Measurements from ENCODE around the gene NPS.

Gene NPS

DNA sequence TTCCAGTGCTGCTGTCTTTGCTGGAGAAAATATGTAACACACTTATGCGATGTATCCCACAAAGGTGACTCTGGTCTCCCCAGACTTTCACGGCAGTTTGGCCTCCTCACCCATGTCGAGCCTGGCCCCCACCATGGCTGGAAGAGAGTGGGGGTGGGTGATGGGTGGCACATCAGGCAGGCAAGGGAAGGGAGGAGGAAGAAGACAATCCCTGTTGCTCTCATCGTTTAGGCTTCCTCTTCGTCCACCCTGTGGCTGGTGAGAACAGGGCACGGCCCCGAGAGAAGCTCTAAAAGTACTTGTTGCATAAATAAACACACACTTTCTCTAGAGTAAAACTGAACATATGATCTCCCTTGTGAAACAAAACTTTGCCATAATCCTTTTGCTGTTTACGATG lies 11.2 kb upstream of the NPS start (continued):
- no peak for TF ChIP-seq ZNF2 (tag by site-specific recombination; IDR thresholded peaks at IDR 0.05)

- no peak overlapping the region for H3K27ac ChIP-seq (ENCODE audit: extremely low read depth, low read depth, low read length)
- no peaks in the 10 kb centered on the region for H3K36me3 ChIP-seq (ENCODE audit: control insufficient read depth in 2 of 2, insufficient read depth in 1 of 2, low read length in 2 of 2)
- no peaks in the 10 kb centered on the region; the same call in 1 of the 2 replicates for H3K9me3 ChIP-seq (ENCODE audit: control insufficient read depth, insufficient read depth, low read depth, low read length)
- H3K4me3 ChIP-seq (ENCODE audit: low read depth, low read length): no peak overlapping the region
- TF ChIP-seq ZFHX2 (tag by site-specific recombination; conservative IDR thresholded peaks at IDR 0.05) (no peak), ZNF624 (tag by site-specific recombination; IDR thresholded peaks at IDR 0.05) (no peak)
- CTCF ChIA-PET: interaction anchor here (0.6 kb wide), 1 partner anchor 148 kb away, joined by 3 read pairs; no protein-coding TSS in a partner anchor
- H3K4me1 ChIP-seq (ENCODE audit: control insufficient read depth, insufficient read depth, low read length): no peaks in the 10 kb centered on the region
- POLR2A ChIA-PET: no interaction called here
Measured at GRCh38 chr10:127548022-127548421, 1.1 kb upstream of the NPS start.

DNA sequence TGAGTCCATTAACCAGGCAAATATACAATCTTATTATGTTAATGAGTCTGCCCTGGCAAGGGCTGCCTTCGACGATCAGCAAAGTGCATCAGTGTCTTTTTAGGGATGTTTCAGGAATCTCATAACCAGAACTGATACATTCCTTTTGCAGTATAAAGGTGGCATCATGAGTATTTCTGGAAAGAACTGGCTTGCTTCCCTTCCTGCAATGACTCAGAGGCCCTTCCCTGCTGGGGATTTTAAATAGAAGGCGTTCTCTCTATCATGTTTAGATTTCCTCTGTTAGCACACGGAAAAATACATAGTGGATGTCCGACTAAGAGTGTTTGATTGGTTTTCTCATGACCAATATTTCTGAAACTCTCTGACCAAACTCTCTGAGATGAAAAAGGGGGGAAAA lies 1.8 kb downstream of the NPS start:
- H3K36me3 ChIP-seq (ENCODE audit: control insufficient read depth in 2 of 2, insufficient read depth in 1 of 2, low read length in 2 of 2): no peaks in the 10 kb centered on the region
- H3K4me3 ChIP-seq (ENCODE audit: low read depth, low read length): no peak overlapping the region
- no peaks in the 10 kb centered on the region for H3K4me1 ChIP-seq (ENCODE audit: control insufficient read depth, insufficient read depth, low read length)
- TF ChIP-seq ZNF837 (tag by site-specific recombination; IDR thresholded peaks at IDR 0.05): no peak
- POLR2A ChIA-PET: no interaction called here
- no peak overlapping the region for H3K27ac ChIP-seq (ENCODE audit: extremely low read depth, low read depth, low read length)
- H3K9me3 ChIP-seq (ENCODE audit: control insufficient read depth, insufficient read depth, low read depth, low read length): no peaks in the 10 kb centered on the region; the same call in 1 of the 2 replicates
- CTCF ChIA-PET: no interaction called here

- no peak overlapping the region for H3K4me3 ChIP-seq (ENCODE audit: low read depth, low read length)
- no peaks in the 10 kb centered on the region for H3K9me3 ChIP-seq (ENCODE audit: control insufficient read depth, insufficient read depth, low read depth, low read length)
- no peaks in the 10 kb centered on the region for H3K36me3 ChIP-seq (ENCODE audit: control insufficient read depth in 2 of 2, insufficient read depth in 1 of 2, low read length in 2 of 2)
- ChIA-PET POLR2A (no interaction called here), CTCF (no interaction called here)
- no peak overlapping the region for H3K27ac ChIP-seq (ENCODE audit: extremely low read depth, low read depth, low read length)
- H3K4me1 ChIP-seq (ENCODE audit: control insufficient read depth, insufficient read depth, low read length): no peaks in the 10 kb centered on the region
- TF ChIP-seq ZNF19 (tag by site-specific recombination; IDR thresholded peaks at IDR 0.05; ENCODE audit: low read depth) (no peak), RBAK (tag by site-specific recombination; IDR thresholded peaks at IDR 0.05) (no peak), REPIN1 (tag by site-specific recombination; IDR thresholded peaks at IDR 0.05; ENCODE audit: low read depth) (no peak), ZNF624 (tag by site-specific recombination; IDR thresholded peaks at IDR 0.05) (no peak), MEIS1 (CRISPR knock-in tag; IDR thresholded peaks at IDR 0.05; ENCODE audit: borderline replicate concordance) (no peak), BCL11B (tag by site-specific recombination; IDR thresholded peaks at IDR 0.05; ENCODE audit: low read depth) (no peak), ZNF266 (tag by site-specific recombination; IDR thresholded peaks at IDR 0.05; ENCODE audit: low read depth) (no peak), ZNF433 (tag by site-specific recombination; IDR thresholded peaks at IDR 0.05; ENCODE audit: low read depth) (no peak), ZNF449 (tag by site-specific recombination; IDR thresholded peaks at IDR 0.05) (no peak), ZFHX2 (tag by site-specific recombination; conservative IDR thresholded peaks at IDR 0.05) (no peak)
- TF ChIP-seq, protein P1, sequence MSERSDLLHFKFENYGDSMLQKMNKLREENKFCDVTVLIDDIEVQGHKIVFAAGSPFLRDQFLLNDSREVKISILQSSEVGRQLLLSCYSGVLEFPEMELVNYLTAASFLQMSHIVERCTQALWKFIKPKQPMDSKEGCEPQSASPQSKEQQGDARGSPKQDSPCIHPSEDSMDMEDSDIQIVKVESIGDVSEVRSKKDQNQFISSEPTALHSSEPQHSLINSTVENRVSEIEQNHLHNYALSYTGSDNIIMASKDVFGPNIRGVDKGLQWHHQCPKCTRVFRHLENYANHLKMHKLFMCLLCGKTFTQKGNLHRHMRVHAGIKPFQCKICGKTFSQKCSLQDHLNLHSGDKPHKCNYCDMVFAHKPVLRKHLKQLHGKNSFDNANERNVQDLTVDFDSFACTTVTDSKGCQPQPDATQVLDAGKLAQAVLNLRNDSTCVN (tag by site-specific recombination; optimal IDR thresholded peaks at IDR 0.05): no peak
Measured at GRCh38 chr10:127552446-127552845, 3.3 kb downstream of the NPS start.

DNA sequence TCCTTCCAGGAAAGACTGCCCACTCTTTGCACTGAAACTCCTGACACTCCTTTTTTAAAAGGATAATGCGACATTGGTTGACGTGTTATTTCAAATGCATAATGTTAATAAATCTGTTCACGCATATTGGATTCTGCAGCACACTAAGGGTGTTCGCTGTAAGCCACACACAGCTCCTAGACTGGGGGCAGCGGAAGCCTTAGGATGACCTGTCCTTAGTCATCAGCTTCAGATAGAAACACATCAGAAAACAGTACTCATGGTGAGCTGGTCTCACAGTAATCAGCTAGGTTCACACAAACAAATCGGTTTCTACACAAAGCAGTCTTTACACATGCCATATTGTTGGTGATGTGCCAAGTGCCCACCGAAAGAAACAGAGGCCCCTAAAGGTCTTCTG lies 4.3 kb downstream of the NPS start:
- Histone ChIP-seq H3K9me3 (ENCODE audit: control insufficient read depth, insufficient read depth, low read depth, low read length) (no peaks in the 10 kb centered on the region), H3K36me3 (ENCODE audit: control insufficient read depth in 2 of 2, insufficient read depth in 1 of 2, low read length in 2 of 2) (no peaks in the 10 kb centered on the region), H3K4me1 (ENCODE audit: control insufficient read depth, insufficient read depth, low read length) (no peaks in the 10 kb centered on the region), H3K4me3 (ENCODE audit: low read depth, low read length) (no peak overlapping the region), H3K27ac (ENCODE audit: extremely low read depth, low read depth, low read length) (no peak overlapping the region)
- ChIA-PET CTCF (interaction anchor here (0.6 kb wide), 1 partner anchor 10 kb away, joined by 4 read pairs; no protein-coding TSS in a partner anchor), POLR2A (no interaction called here)
- TF ChIP-seq PRDM1 (tag by site-specific recombination; IDR thresholded peaks at IDR 0.05) (no peak), SETDB1 (IDR thresholded peaks at IDR 0.05; ENCODE audit: insufficient read length, low read length) (no peak), SP3 (tag by site-specific recombination; IDR thresholded peaks at IDR 0.05) (no peak), ZNF138 (tag by site-specific recombination; IDR thresholded peaks at IDR 0.05; ENCODE audit: borderline replicate concordance) (no peak), ZNF548 (tag by site-specific recombination; IDR thresholded peaks at IDR 0.05) (no peak), OVOL3 (tag by site-specific recombination; IDR thresholded peaks at IDR 0.05) (no peak), ZNF366 (tag by site-specific recombination; conservative IDR thresholded peaks at IDR 0.05) (no peak)
- TF ChIP-seq, protein P2, sequence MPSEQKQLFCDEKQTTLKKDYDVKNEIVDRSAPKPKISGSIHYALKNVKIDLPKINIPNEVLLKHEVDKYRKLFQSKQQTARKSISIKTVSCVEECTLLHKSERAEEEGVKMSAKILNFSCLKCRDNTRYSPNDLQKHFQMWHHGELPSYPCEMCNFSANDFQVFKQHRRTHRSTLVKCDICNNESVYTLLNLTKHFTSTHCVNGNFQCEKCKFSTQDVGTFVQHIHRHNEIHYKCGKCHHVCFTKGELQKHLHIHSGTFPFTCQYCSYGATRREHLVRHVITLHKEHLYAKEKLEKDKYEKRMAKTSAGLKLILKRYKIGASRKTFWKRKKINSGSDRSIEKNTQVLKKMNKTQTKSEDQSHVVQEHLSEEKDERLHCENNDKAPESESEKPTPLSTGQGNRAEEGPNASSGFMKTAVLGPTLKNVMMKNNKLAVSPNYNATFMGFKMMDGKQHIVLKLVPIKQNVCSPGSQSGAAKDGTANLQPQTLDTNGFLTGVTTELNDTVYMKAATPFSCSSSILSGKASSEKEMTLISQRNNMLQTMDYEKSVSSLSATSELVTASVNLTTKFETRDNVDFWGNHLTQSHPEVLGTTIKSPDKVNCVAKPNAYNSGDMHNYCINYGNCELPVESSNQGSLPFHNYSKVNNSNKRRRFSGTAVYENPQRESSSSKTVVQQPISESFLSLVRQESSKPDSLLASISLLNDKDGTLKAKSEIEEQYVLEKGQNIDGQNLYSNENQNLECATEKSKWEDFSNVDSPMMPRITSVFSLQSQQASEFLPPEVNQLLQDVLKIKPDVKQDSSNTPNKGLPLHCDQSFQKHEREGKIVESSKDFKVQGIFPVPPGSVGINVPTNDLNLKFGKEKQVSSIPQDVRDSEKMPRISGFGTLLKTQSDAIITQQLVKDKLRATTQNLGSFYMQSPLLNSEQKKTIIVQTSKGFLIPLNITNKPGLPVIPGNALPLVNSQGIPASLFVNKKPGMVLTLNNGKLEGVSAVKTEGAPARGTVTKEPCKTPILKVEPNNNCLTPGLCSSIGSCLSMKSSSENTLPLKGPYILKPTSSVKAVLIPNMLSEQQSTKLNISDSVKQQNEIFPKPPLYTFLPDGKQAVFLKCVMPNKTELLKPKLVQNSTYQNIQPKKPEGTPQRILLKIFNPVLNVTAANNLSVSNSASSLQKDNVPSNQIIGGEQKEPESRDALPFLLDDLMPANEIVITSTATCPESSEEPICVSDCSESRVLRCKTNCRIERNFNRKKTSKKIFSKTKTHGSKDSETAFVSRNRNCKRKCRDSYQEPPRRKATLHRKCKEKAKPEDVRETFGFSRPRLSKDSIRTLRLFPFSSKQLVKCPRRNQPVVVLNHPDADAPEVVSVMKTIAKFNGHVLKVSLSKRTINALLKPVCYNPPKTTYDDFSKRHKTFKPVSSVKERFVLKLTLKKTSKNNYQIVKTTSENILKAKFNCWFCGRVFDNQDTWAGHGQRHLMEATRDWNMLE (tag by site-specific recombination; conservative IDR thresholded peaks at IDR 0.05; ENCODE audit: low read depth): no peak

Data from HEK293 (cell line).